Neuron (in vitro differentiated cells): ENCODE results near the gene RPH3AL.
"Not testable (repeated sequence)": the region's sequence is repeated elsewhere in the genome, so short reads cannot be mapped to it uniquely, and the experiment has no call there.

Source experiments
- H2AFZ ChIP-seq: one replicate; pipeline ENCODE4 v1.6.1; 2013; ENCODE audit warnings: low read depth, mild to moderate bottlenecking, inconsistent platforms, low read length, moderate library complexity
- H3K27me3 ChIP-seq: one replicate; pipeline ENCODE4 v1.6.1; 2013; ENCODE audit warnings: low read length; ENCODE audit not compliant: insufficient read depth
- H3K36me3 ChIP-seq: one replicate; pipeline ENCODE4 v1.6.1; 2013; ENCODE audit warnings: low read length; ENCODE audit not compliant: insufficient read depth
- H3K4me1 ChIP-seq: one replicate; pipeline ENCODE4 v1.6.1; 2013; ENCODE audit warnings: low read length; ENCODE audit not compliant: insufficient read depth
- H3K4me3 ChIP-seq: 2 replicates; pipeline ENCODE4 v1.5.1; 2013; ENCODE audit warnings: mild to moderate bottlenecking, low read length, moderate library complexity
- H3K9me3 ChIP-seq: one replicate; pipeline ENCODE4 v1.6.1; 2013; ENCODE audit warnings: low read length

RPH3AL gene

DNA sequence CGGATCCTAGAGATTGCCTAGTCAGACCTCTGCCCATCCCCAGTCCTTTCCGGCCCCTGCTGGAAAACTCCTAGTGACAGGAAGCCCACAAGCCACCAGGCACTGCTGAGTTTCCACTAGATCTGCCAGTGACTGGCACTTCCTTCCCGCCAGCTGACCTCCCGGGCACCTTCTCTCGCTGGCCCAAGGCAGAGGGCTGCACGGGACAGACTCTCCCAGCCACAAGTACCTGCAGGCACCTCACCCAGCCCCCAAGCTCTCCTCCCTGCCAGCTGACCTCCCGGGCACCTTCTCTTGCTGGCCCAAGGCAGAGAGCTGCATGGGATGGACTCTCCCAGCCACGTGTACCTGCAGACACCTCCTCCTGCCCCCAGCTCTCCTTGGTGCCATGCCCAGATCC, 104.8 kb downstream of the RPH3AL start:
- no peak overlapping the region for H2AFZ ChIP-seq

DNA sequence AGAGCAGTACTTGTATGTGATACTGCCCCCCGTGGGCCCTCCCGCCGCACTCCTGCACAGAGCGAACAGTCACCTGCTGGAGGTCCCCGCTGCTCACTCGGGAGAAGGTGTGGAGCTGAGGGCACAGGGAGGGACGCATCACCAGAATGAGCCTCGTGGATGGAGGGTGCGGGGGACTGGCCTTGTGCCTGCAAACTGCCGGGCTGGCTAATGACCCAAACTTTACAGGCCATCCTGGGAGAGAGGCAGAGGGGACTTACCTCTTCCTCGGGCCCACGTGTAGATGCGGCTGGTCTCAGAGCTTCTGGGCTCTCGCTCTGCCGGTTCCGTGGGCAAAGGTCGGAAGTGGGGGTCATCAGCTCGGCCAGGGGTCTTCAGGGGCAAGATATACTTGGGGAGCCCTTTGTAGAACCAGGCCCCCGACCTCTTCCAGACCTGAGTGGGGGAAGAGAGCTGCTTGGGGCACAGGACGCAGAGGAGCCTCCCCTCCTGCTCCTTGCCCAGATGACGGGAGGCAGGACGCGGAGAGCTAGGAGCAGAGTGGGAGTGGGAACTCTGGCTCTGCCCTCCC, 105.7 kb downstream of the RPH3AL start:
- no peak overlapping the region for H2AFZ ChIP-seq
- H3K27me3 ChIP-seq = no peaks in the 10 kb centered on the region
- H3K4me3 ChIP-seq = no peak overlapping the region
- no peaks in the 10 kb centered on the region for H3K36me3 ChIP-seq
- H3K9me3 ChIP-seq = no peaks in the 10 kb centered on the region
- no peaks in the 10 kb centered on the region for H3K4me1 ChIP-seq

More for the DNA sequence above, 104.8 kb downstream of the RPH3AL start:
- no peak overlapping the region for H3K4me3 ChIP-seq
- H3K9me3 ChIP-seq = no peaks in the 10 kb centered on the region
- H3K4me1 ChIP-seq = no peaks in the 10 kb centered on the region
- no peaks in the 10 kb centered on the region for H3K27me3 ChIP-seq
- no peaks in the 10 kb centered on the region for H3K36me3 ChIP-seq

DNA sequence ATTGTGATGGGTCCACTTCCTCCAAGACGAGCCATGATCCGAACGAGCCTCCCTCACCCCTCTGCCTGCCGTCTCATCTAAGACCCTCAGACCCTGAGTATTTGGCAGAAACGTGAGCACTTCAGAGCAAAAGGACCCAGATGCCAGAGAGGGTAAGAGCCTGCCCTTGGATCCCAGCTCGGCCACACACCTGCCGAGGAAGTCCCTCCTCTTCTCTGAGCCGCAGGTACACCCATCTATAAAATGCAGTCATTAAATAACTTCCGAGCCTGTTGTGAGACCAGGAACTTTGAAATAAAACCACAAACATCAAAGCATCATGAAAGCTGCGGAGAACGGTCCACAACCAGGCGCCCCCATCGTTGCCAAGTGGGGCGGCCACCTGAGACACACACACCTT, 106.4 kb downstream of the RPH3AL start:
- no peak overlapping the region for H3K4me3 ChIP-seq
- no peaks in the 10 kb centered on the region for H3K27me3 ChIP-seq
- H3K36me3 ChIP-seq = no peaks in the 10 kb centered on the region
- H3K4me1 ChIP-seq = no peaks in the 10 kb centered on the region
- no peak overlapping the region for H2AFZ ChIP-seq
- no peaks in the 10 kb centered on the region for H3K9me3 ChIP-seq

DNA sequence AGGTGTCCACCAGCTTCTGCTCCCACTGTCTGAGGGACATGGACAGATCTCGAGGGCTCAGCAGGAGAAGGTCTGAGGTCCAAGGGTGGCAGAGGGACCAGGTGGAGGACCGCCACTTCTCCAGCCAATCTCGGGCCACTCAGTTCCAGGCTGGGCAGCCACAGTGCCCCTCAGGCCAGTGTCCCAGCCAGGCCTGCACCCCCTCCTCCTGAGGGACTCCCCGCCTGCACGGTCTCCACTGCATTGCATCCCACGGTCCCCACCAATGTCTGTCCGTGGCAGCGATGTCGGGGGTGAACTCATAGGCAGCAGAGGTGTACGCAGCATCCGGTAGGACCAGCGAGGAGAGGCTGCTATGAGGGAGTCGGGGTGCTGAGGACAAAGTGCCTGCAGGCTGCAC, 107.0 kb downstream of the RPH3AL start:
- H2AFZ ChIP-seq = no peak overlapping the region
- H3K4me1 ChIP-seq = no peaks in the 10 kb centered on the region
- H3K36me3 ChIP-seq = no peaks in the 10 kb centered on the region
- no peak overlapping the region for H3K4me3 ChIP-seq
- H3K9me3 ChIP-seq = no peaks in the 10 kb centered on the region
- no peaks in the 10 kb centered on the region for H3K27me3 ChIP-seq

DNA sequence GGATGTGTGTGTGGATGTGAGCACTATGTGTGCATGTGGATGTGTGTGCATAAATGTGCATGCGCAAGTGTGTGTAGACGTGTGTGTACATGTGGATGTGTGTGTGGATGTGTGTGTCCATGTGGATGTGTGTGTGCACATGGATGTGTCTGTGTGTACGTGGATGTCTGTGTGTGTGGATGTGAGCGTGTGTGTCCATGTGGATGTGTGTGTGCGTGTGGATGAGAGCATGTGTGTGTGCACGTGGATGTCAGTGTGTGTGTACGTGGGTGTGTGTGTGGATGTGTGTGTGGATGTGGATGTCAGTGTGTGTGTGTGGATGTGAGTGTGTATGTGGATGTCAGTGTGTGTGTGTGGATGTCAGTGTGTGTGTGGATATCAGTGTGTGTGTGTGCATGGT, 107.6 kb downstream of the RPH3AL start:
- no peaks in the 10 kb centered on the region for H3K27me3 ChIP-seq
- no peaks in the 10 kb centered on the region for H3K36me3 ChIP-seq
- no peaks in the 10 kb centered on the region for H3K4me1 ChIP-seq
- H2AFZ ChIP-seq = no peak overlapping the region
- no peak overlapping the region for H3K4me3 ChIP-seq
- H3K9me3 ChIP-seq = no peaks in the 10 kb centered on the region

DNA sequence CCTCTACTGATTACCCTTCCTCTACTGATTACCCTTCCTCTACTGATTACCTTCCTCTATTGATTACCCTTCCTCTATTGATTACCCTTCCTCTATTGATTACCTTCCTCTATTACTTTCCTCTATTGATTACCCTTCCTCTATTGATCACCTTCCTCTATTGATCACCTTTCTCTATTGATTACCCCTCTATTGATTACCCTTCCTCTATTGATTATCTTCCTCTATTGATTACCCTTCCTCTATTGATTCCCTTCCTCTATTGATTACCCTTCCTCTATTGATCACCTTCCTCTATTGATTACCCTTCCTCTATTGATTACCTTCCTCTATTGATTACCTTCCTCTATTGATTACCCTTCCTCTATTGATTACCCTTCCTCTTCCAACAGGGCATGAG, 108.7 kb downstream of the RPH3AL start:
- not testable (repeated sequence) for H3K4me1 ChIP-seq, H3K36me3 ChIP-seq, H3K9me3 ChIP-seq, H3K4me3 ChIP-seq, H2AFZ ChIP-seq, H3K27me3 ChIP-seq

DNA sequence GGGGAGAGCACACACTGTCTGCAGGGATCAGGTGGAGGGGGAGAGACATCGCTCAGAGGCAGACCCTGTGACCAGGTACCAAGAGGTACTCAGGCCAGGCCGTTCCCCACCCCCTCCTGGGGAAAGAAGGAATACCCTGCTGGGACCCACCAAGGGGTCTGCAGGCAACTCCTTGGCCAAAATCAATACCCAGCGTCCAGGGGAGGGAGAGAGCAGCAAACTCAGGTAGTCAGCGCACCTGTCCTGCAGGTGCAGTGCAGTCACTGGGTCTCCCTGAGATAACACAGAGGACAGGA, 113.7 kb downstream of the RPH3AL start:
- no peaks in the 10 kb centered on the region for H3K27me3 ChIP-seq

DNA sequence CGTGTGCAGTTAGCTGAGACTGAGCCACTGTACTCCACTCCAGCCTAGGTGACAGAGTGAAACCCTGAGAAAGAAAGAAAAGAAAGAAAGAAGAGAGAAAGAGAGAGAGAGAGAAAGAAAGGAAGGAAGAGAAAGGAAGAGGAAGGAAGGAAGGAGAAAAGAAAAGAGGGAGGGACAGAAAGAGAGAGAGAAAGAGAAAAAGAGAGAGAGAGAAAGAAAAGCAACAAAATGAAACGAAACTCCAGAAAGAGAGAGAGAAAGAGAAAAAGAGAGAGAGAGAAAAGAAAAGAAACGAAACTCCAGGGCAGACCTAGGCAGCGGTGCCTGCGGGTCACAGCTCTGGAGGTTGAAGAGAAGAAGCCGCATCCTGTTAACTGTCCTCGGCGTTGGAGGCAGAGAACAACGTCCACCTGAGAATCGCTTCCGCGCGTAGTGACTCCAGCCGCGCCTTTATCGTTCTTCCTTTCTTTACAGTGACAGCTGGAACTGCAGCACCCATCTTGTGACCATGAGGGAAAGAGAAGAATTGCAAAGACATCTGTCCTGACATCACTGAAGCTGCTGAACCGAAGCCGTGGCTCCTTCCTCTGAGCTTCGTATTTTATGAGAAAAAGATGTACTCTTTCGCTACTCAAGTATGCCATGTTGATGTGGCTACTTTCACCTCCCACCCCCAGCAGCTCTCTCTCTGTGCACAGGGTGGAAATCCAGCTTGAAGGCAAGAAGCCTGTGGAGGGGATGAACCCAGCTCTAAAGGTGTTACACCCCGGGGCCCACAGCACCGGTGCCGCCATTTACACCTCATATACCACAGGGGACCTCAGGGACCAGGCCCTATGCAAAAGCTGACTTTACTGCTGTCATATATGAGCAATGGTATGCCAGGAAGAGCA, 114.3 kb downstream of the RPH3AL start:
- Histone ChIP-seq H3K4me1 (no peaks in the 10 kb centered on the region), H3K4me3 (no peak overlapping the region), H3K27me3 (no peaks in the 10 kb centered on the region), H3K36me3 (no peaks in the 10 kb centered on the region), H2AFZ (no peak overlapping the region), H3K9me3 (peaks cover 1% of the 10 kb centered on the region)

More for the DNA sequence above, 113.7 kb downstream of the RPH3AL start:
- H3K4me3 ChIP-seq = no peak overlapping the region
- no peaks in the 10 kb centered on the region for H3K4me1 ChIP-seq
- H3K36me3 ChIP-seq = no peaks in the 10 kb centered on the region
- H2AFZ ChIP-seq = no peak overlapping the region
- H3K9me3 ChIP-seq = peaks cover 1% of the 10 kb centered on the region

DNA sequence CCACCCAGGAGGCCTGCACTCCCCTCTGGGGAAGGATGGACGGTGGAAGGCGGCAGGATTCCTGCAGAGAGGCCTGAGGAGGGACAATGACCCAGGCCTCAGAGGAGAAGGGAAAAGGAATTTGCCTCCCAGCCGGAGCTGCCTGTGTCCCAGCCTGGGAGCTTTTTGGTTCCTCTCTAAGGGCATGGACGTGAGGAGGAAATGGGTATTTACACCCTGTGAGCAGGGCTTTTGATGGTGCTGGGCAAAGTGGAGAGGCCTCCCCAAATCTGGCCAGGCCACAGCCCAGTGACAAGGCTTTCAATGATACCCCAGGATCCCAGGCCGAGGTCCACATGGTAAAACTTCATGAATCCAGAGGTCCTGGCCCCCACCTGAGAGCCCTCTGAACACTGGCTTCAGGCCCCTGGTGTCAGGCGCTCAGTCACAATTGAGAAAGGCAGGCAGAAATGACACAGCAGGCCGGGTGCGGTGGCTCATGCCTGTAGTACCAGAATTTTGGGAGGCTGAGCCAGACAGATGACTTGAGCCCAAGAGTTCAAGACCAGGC, 115.1 kb downstream of the RPH3AL start:
- Histone ChIP-seq H3K27me3 (no peaks in the 10 kb centered on the region), H3K4me1 (no peaks in the 10 kb centered on the region), H3K9me3 (peaks cover 1% of the 10 kb centered on the region), H2AFZ (no peak overlapping the region), H3K36me3 (no peaks in the 10 kb centered on the region), H3K4me3 (no peak overlapping the region)

DNA sequence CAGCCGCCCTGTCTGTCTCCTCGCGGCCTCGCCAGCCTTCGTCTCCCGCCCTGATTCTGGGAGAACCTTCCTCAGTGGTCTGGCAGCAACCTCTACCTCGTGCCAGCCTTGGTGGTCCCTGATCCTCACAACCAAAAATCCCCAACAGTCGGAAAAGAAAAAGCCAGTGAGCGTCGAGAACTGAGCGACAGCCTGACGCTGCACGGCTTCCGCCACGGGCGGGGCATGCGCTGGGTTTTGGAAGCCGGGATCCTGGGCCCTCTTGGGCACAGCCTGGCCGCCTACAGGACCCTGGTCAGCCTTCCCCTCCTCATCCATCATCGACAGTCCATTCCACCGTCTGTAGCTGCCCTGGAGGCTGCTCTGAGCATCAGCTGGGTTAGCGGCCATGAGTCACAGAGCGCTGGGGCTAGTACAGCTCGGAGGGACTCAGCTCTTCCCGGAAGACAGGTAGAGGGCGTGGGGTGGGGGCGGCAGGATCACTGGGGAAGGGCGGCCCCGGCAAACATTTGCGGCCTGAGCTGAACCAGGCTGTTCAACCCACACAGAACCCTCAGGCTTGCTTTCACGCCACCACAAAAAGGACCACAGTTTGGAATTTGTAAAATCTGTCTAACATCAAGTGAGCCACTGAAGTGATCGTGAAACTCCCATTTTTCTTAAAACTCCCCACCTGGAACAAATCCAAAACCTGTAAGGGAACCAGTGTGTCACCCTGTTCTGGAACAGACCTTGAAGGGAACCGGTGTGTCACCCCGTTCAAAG, 115.8 kb downstream of the RPH3AL start:
- Histone ChIP-seq H3K27me3 (no peaks in the 10 kb centered on the region), H2AFZ (no peak overlapping the region), H3K4me3 (no peak overlapping the region), H3K9me3 (peaks cover 1% of the 10 kb centered on the region), H3K36me3 (no peaks in the 10 kb centered on the region), H3K4me1 (no peaks in the 10 kb centered on the region)

DNA sequence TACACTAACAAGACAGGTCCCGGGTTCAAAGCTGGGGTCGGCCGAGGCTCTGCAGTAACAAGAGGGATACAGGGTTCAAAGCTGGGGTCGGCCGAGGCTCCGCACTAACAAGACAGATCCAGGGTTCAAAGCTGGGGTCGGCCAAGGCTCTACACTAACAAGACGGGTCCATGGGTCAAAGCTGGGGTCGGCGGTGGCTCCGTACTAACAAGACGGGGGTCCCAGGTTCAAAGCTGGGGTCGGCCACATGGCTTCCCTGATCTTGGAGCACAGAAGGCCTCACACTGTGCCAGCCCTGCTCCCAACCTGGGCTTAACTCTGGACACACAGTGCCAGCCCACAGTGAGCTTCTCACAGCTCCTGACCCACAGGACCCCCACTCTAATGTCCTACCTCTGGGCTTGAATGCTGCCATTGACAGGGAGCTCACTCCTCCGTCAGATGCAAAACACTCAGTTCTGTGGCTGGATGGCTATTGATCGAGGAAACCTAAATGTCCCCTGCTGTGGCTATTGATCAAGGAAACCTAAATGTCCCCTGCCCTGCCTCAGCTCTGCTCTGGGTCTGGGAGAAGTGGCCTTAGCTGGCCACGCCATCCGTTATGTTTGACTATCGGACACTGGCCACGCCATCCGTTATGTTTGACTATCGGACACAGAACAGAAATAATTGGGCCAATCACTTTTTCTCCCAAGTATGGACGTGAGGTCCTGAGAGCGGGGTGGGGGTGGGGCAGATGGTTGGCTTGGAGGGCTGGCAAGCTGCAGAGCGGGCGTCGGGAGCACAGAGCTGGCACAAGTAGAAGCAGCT, 116.6 kb downstream of the RPH3AL start:
- no peak overlapping the region for H3K4me3 ChIP-seq
- no peaks in the 10 kb centered on the region for H3K27me3 ChIP-seq
- peaks cover 1% of the 10 kb centered on the region for H3K9me3 ChIP-seq
- H2AFZ ChIP-seq = no peak overlapping the region
- H3K4me1 ChIP-seq = no peaks in the 10 kb centered on the region
- H3K36me3 ChIP-seq = no peaks in the 10 kb centered on the region

DNA sequence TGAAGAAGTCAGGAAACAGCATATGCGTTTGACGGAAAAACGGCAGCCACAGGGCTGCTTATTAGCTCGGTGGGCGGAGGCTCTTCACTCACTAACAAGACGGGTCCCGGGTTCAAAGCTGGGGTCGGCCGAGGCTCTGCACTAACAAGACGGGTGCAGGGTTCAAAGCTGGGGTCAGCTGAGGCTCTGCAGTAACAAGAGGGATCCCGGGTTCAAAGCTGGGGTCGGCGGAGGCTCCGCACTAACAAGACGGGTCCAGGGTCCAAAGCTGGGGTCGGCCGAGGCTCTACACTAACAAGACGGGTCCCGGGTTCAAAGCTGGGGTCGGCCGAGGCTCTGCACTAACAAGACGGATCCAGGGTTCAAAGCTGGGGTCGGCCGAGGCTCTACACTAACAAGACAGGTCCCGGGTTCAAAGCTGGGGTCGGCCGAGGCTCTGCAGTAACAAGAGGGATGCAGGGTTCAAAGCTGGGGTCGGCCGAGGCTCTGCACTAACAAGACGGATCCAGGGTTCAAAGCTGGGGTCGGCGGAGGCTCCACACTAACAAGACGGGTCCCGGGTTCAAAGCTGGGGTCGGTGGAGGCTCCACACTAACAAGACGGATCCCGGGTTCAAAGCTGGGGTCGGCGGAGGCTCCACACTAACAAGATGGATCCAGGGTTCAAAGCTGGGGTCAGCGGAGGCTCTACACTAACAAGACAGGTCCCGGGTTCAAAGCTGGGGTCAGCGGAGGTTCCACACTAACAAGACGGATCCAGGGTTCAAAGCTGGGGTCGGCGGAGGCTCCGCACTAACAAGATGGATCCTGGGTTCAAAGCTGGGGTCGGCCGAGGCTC, 117.4 kb downstream of the RPH3AL start:
- H2AFZ ChIP-seq, H3K36me3 ChIP-seq, H3K4me1 ChIP-seq, H3K4me3 ChIP-seq, H3K27me3 ChIP-seq, H3K9me3 ChIP-seq: not testable (repeated sequence)
